Gastrocnemius medialis (tissue), 4 donors: Measurements from ENCODE around the gene TMEM107. TPM values are rescaled to one million over a fixed set of nuclear protein-coding genes. Genes with fewer than 3 reads are reported as not detected.

ENCODE experiments used
- ATAC-seq, 2 donors: fragments of 150-250 bp; one replicate each; pipeline ENCODE4 v1.9.1; 2016
- DNase-seq, 2 donors: peaks; one replicate each; pipeline ENCODE4 v3.0.0-alpha.2; 2019
- H3K27ac ChIP-seq, 4 donors: fragments of 200-600 bp; sonication (generic); 1 replicate in 1 of 4; 2 replicates in 3 of 4; pipeline ENCODE4 v1.5.1; 2016 to 2018; ENCODE audit warnings: mild to moderate bottlenecking in 2 of 4, moderate library complexity in 1 of 4
- H3K27me3 ChIP-seq, 3 donors: fragments of 200-600 bp; sonication (generic) in 2 of 3; 1 replicate in 1 of 3; 2 replicates in 2 of 3; pipeline versions ENCODE4 v1.5.1 to v1.6.0; 2016 to 2019; ENCODE audit warnings: mild to moderate bottlenecking in 1 of 3, moderate library complexity in 1 of 3
- H3K36me3 ChIP-seq, 2 donors: fragments of 200-600 bp; sonication (generic) in 1 of 2; one replicate each; pipeline ENCODE4 v1.5.1; 2017 to 2018
- H3K4me1 ChIP-seq, 2 donors: fragments of 200-600 bp; sonication (generic) in 1 of 2; one replicate each; pipeline ENCODE4 v1.5.1; 2016 to 2017; ENCODE audit warnings: mild to moderate bottlenecking in 2 of 2
- H3K4me3 ChIP-seq, 4 donors: fragments of 200-600 bp; sonication (generic) in 3 of 4; 1 replicate in 1 of 4; 2 replicates in 3 of 4; pipeline ENCODE4 v1.5.1; 2016 to 2019; ENCODE audit warnings: mild to moderate bottlenecking in 2 of 4
- H3K9me3 ChIP-seq, 3 donors: fragments of 200-600 bp; sonication (generic) in 2 of 3; 1 replicate in 1 of 3; 2 replicates in 2 of 3; pipeline ENCODE4 v1.5.1; 2016 to 2019
- CTCF ChIP-seq, 5 experiments: fragments of 450-650 bp in 3 of 5; fragments of 200-600 bp in 2 of 5; sonication (generic) in 2 of 5; IDR thresholded peaks in 4 of 5; conservative IDR thresholded peaks in 1 of 5; 1 replicate in 4 of 5; 2 replicates in 1 of 5; pipeline ENCODE4 v1.5.1; 2016 to 2019; ENCODE audit warnings: antibody characterized with exemption in 5 of 5, mild to moderate bottlenecking in 3 of 5, moderate library complexity in 3 of 5
- POLR2A ChIP-seq, 2 donors: fragments of 450-650 bp; IDR thresholded peaks; one replicate each; pipeline ENCODE4 v1.6.1; 2017; ENCODE audit warnings: antibody characterized with exemption in 2 of 2, mild to moderate bottlenecking in 2 of 2, moderate library complexity in 2 of 2
- in situ Hi-C, 4 donors: fragments of 200-750 bp; cut with MboI; loops; one replicate each; pipeline versions ENCODE4 v1.15.0 to v1.8.0; 2017; ENCODE audit warnings: low sequenced_read_pairs in 4 of 4
- intact Hi-C: fragments of 100-400 bp; cut with DNase I; formaldehyde crosslinking; loops from one replicate; pipeline ENCODE4 v1.15.1; 2023; ENCODE audit warnings: low total_unique reads
- total RNA-seq, 4 donors: library from RNA; depleted of rRNA; stranded (reverse); fragments of >200 nt; gene quantifications; one replicate each; pipeline versions ENCODE4 v1.1.0 to v1.2.3, GENCODE V29; 2016

Gene TMEM107
- total RNA-seq, 4 donors from 2014 or later, result 0.75 to 5.7 (median 3.1) TPM

GRCh38 chr17:8159032-8159400 lies 17.2 kb downstream of the TMEM107 start:
- in situ Hi-C loops, result no loop called here
- DNase-seq (no peak), ATAC-seq (no peak)
- TF ChIP-seq CTCF (IDR thresholded peaks at IDR 0.05 in 4 of 5, conservative IDR thresholded peaks at IDR 0.05 in 1 of 5) (no peak), POLR2A (IDR thresholded peaks at IDR 0.05) (peak in 1 of 2 donors; percentile 7)
- Histone ChIP-seq H3K27ac (peak overlapping the region; percentile 98 to 100 (median 99)), H3K9me3 (no peaks in the 10 kb centered on the region), H3K27me3 (no peaks in the 10 kb centered on the region), H3K4me3 (no peak overlapping the region), H3K4me1 (peaks cover 31 to 45% of the 10 kb centered on the region in 2 donors), H3K36me3 (peaks cover 0 to 19% of the 10 kb centered on the region in 2 donors)
- intact Hi-C loops, result loop anchor here (2.0 to 10.0 kb wide), 2 partner anchors 28 to 584 kb away; partner anchors contain the start of gene CD68

GRCh38 chr17:8158267-8159031 lies 17.7 kb downstream of the TMEM107 start:
- Histone ChIP-seq H3K4me3 (peak overlapping the region in 3 of 4 donors; percentile 14 to 23 (median 20)), H3K27me3 (no peaks in the 10 kb centered on the region), H3K27ac (peak overlapping the region; percentile 98 to 100 (median 99)), H3K36me3 (peaks cover 0 to 19% of the 10 kb centered on the region in 2 donors), H3K9me3 (no peaks in the 10 kb centered on the region), H3K4me1 (peaks cover 31 to 39% of the 10 kb centered on the region in 2 donors)
- TF ChIP-seq CTCF (IDR thresholded peaks at IDR 0.05 in 4 of 5, conservative IDR thresholded peaks at IDR 0.05 in 1 of 5) (peak; percentile 90 to 96 (median 94)), POLR2A (IDR thresholded peaks at IDR 0.05) (peak; percentile 23)
- in situ Hi-C loops (no loop called here), intact Hi-C loops (loop anchor here (1.0 to 10.0 kb wide), 4 partner anchors 19 to 584 kb away; partner anchors contain the start of gene CD68)
- peak; percentile 80 to 96 for DNase-seq
- peak; percentile 2 to 18 for ATAC-seq

- in situ Hi-C loops, result no loop called here
- no peaks in the 10 kb centered on the region for H3K27me3 ChIP-seq
- peak overlapping the region; percentile 96 to 97 (median 96) for H3K4me3 ChIP-seq
- intact Hi-C loops, result loop anchor here (10.0 kb wide), 1 partner anchor 582 kb away; the partner anchor contains the start of gene CD68
- no peaks in the 10 kb centered on the region for H3K9me3 ChIP-seq
- peak; percentile 100 for DNase-seq
- peak in 2 of 5 experiments; percentile 11 to 25 for TF ChIP-seq CTCF (IDR thresholded peaks at IDR 0.05 in 4 of 5, conservative IDR thresholded peaks at IDR 0.05 in 1 of 5)
- TF ChIP-seq POLR2A (IDR thresholded peaks at IDR 0.05), result peak; percentile 100
- H3K36me3 ChIP-seq, result peaks cover 0 to 32% of the 10 kb centered on the region in 2 donors
- H3K27ac ChIP-seq, result peak overlapping the region; percentile 99 to 100 (median 100)
- peak; percentile 53 to 63 for ATAC-seq
- peaks cover 34 to 39% of the 10 kb centered on the region in 2 donors for H3K4me1 ChIP-seq
Observed at GRCh38 chr17:8156246-8156992, 19.8 kb downstream of the TMEM107 start.

GRCh38 chr17:8155996-8156245 lies 20.3 kb downstream of the TMEM107 start:
- Histone ChIP-seq H3K4me3 (peak overlapping the region; percentile 96 to 97 (median 96)), H3K9me3 (no peaks in the 10 kb centered on the region), H3K27me3 (no peaks in the 10 kb centered on the region), H3K36me3 (peaks cover 0 to 27% of the 10 kb centered on the region in 2 donors), H3K27ac (peak overlapping the region; percentile 98 to 100 (median 100)), H3K4me1 (peaks cover 29 to 35% of the 10 kb centered on the region in 2 donors)
- TF ChIP-seq POLR2A (IDR thresholded peaks at IDR 0.05), result no peak
- no peak for TF ChIP-seq CTCF (IDR thresholded peaks at IDR 0.05 in 4 of 5, conservative IDR thresholded peaks at IDR 0.05 in 1 of 5)
- in situ Hi-C loops (no loop called here), intact Hi-C loops (loop anchor here (2.0 to 10.0 kb wide), 2 partner anchors 581 to 673 kb away; partner anchors contain the start of gene CD68)
- ATAC-seq (no peak), DNase-seq (no peak)
